SK-N-SH (cell line): ENCODE results near the gene KAT6B. TPM values are rescaled to one million over a fixed set of nuclear protein-coding genes. Genes with fewer than 3 reads are reported as not detected.
A peak's percentile ranks its signal among the peaks of the same experiment; 100 is the strongest.

Source experiments
- CTCF ChIA-PET: fragments of 300-600, 350-600 bp; formaldehyde crosslinking; extraction: SDS; loops from one replicate; lab custom pipeline; 2021; lab: Yijun Ruan, JAX
- POLR2A ChIA-PET: fragments of 350-600 bp; sonication (Branson Sonifier 250); formaldehyde crosslinking; extraction: SDS; loops from one replicate; lab custom pipeline; 2020; ENCODE audit warnings: antibody characterized with exemption, inconsistent platforms; lab: Yijun Ruan, JAX
- DNase-seq: peaks from one replicate; pipeline ENCODE4 v3.0.0; 2012
- H2AFZ ChIP-seq: fragments of 200-600 bp; sonication (generic); 2 replicates; pipeline ENCODE4 v1.8.1; 2016; ENCODE audit warnings: antibody characterized with exemption, mild to moderate bottlenecking, low read depth
- H3F3A ChIP-seq: fragments of 200-600 bp; sonication (generic); replicated peaks from 2 replicates; pipeline ENCODE3; 2016; ENCODE audit warnings: antibody characterized with exemption, mild to moderate bottlenecking; ENCODE audit not compliant: insufficient read depth
- H3K27ac ChIP-seq, 2 experiments: fragments of 200-500 bp in 1 of 2; fragments of 200-600 bp in 1 of 2; sonication (Bioruptor generic) in 1 of 2; sonication (generic), shearing (Covaris generic) in 1 of 2; 2 replicates each; pipeline versions ENCODE4 v1.5.1 to v1.6.1; 2014 to 2016; ENCODE audit warnings: low read depth in 2 of 2, inconsistent platforms in 1 of 2, low read length in 1 of 2, mild to moderate bottlenecking in 1 of 2, mixed read lengths in 1 of 2
- H3K27me3 ChIP-seq: fragments of 200-600 bp; sonication (generic), shearing (Covaris generic); 2 replicates; pipeline ENCODE4 v1.6.1; 2016; ENCODE audit warnings: mixed run types; ENCODE audit not compliant: insufficient read depth
- H3K36me3 ChIP-seq, 2 experiments: fragments of 200-500 bp in 1 of 2; fragments of 200-600 bp in 1 of 2; sonication (Bioruptor generic) in 1 of 2; sonication (generic) in 1 of 2; replicated peaks in 1 of 2; 2 replicates each; pipeline versions ENCODE3 to v1.5.1; 2014 to 2016; ENCODE audit warnings: low read length in 1 of 2, mild to moderate bottlenecking in 1 of 2; ENCODE audit not compliant: insufficient read depth in 2 of 2, control insufficient read depth in 1 of 2
- H3K4me1 ChIP-seq, 2 experiments: fragments of 200-500 bp in 1 of 2; fragments of 200-600 bp in 1 of 2; sonication (Bioruptor generic) in 1 of 2; sonication (generic), shearing (Covaris generic) in 1 of 2; 2 replicates each; pipeline versions ENCODE4 v1.5.1 to v1.6.1; 2014 to 2016; ENCODE audit warnings: low read depth in 1 of 2, low read length in 1 of 2, mixed run types in 1 of 2; ENCODE audit not compliant: insufficient read depth in 2 of 2, control insufficient read depth in 1 of 2
- H3K4me2 ChIP-seq: fragments of 200-600 bp; sonication (generic), shearing (Covaris generic); 2 replicates; pipeline ENCODE4 v1.6.1; 2017; ENCODE audit warnings: mixed run types
- H3K4me3 ChIP-seq, 2 experiments: fragments of 200-500 bp in 1 of 2; fragments of 200-600 bp in 1 of 2; sonication (Bioruptor generic) in 1 of 2; sonication (generic), shearing (Covaris generic) in 1 of 2; 2 replicates each; pipeline versions ENCODE4 v1.5.1 to v1.8.1; 2014 to 2016; ENCODE audit warnings: low read depth in 2 of 2, inconsistent platforms in 1 of 2, low read length in 1 of 2, mild to moderate bottlenecking in 1 of 2, mixed read lengths in 1 of 2, moderate library complexity in 1 of 2
- H3K79me2 ChIP-seq: fragments of 200-600 bp; sonication (generic); 2 replicates; pipeline ENCODE4 v1.8.1; 2017; ENCODE audit warnings: mild to moderate bottlenecking; ENCODE audit not compliant: insufficient read depth
- H3K9ac ChIP-seq: fragments of 200-600 bp; sonication (generic); 2 replicates; pipeline ENCODE4 v1.6.1; 2017; ENCODE audit warnings: mixed run types
- H3K9me2 ChIP-seq: fragments of 200-600 bp; sonication (generic); 2 replicates; pipeline ENCODE4 v1.6.1; 2017; ENCODE audit warnings: mixed run types
- H3K9me3 ChIP-seq: fragments of 200-600 bp; sonication (generic); 2 replicates; pipeline ENCODE4 v1.6.1; 2017; ENCODE audit warnings: mixed run types, mild to moderate bottlenecking, moderate library complexity
- H4K20me1 ChIP-seq: fragments of 200-600 bp; sonication (generic); 2 replicates; pipeline ENCODE4 v1.6.1; 2017; ENCODE audit warnings: mild to moderate bottlenecking, mixed run types; ENCODE audit not compliant: insufficient read depth
- EP300 ChIP-seq, 2 experiments: IDR thresholded peaks; 2 replicates each; pipeline versions ENCODE4 v1.4.0 to v1.6.1; 2012; ENCODE audit warnings: borderline replicate concordance in 1 of 2, low read depth in 1 of 2, low read length in 1 of 2
- FOSL2 ChIP-seq: IDR thresholded peaks from 2 replicates; pipeline ENCODE4 v1.4.0; 2012; ENCODE audit warnings: low read depth, mild to moderate bottlenecking, moderate library complexity, borderline replicate concordance
- FOXM1 ChIP-seq: IDR thresholded peaks from 2 replicates; pipeline ENCODE4 v1.4.0; 2012; ENCODE audit warnings: low read depth, mild to moderate bottlenecking
- GABPA ChIP-seq: IDR thresholded peaks from 2 replicates; pipeline ENCODE4 v1.4.0; 2012; ENCODE audit warnings: low read depth, mild to moderate bottlenecking
- GATA2 ChIP-seq: sonication (generic); formaldehyde crosslinking; IDR thresholded peaks from 2 replicates; pipeline ENCODE4 v1.5.0; 2020; ENCODE audit warnings: mild to moderate bottlenecking, missing genetic modification reagents
- JUND ChIP-seq: IDR thresholded peaks from 2 replicates; pipeline ENCODE4 v1.4.0; 2012
- TAF1 ChIP-seq: IDR thresholded peaks from 2 replicates; pipeline ENCODE4 v1.6.1; 2012; ENCODE audit warnings: low read depth, mild to moderate bottlenecking, low read length, moderate library complexity, borderline replicate concordance
- TEAD4 ChIP-seq: IDR thresholded peaks from 2 replicates; pipeline ENCODE4 v1.4.0; 2012; ENCODE audit warnings: mild to moderate bottlenecking, borderline replicate concordance; ENCODE audit not compliant: insufficient read depth
- WGBS: methylation state at CpG from one replicate; pipeline ENCODE4 v1.1.6; 2017; ENCODE audit warnings: low lambda C conversion rate; 5-methylcytosine and 5-hydroxymethylcytosine counted together
- polyA plus RNA-seq, 3 experiments: library from polyadenylated mRNA; depleted of rRNA; stranded (reverse); fragments of >200 nt; gene quantifications; 2 replicates each; pipeline ENCODE4 v1.2.3, GENCODE V29; 2012
- TF ChIP-seq, protein P1 (sequence below): IDR thresholded peaks from 2 replicates; pipeline ENCODE4 v1.4.0; 2012; ENCODE audit warnings: low read depth, borderline replicate concordance
- TF ChIP-seq, protein P2 (sequence below): IDR thresholded peaks from 2 replicates; pipeline ENCODE4 v1.6.1; 2012; ENCODE audit warnings: mild to moderate bottlenecking, low read depth, low read length, moderate library complexity
- TF ChIP-seq, protein P3 (sequence below): IDR thresholded peaks from 2 replicates; pipeline ENCODE4 v1.4.0; 2012; ENCODE audit warnings: low read depth, borderline replicate concordance
- TF ChIP-seq, protein P4 (sequence below): fragments of 150-350 bp; IDR thresholded peaks from 2 replicates; pipeline ENCODE4 v1.6.1; 2017; ENCODE audit warnings: antibody characterized with exemption, low read length, low read depth, borderline replicate concordance

The KAT6B gene
- polyA plus RNA-seq, 1 of the 3 experiments (the other 2 are of a cell fraction) = 4.3 TPM

DNA sequence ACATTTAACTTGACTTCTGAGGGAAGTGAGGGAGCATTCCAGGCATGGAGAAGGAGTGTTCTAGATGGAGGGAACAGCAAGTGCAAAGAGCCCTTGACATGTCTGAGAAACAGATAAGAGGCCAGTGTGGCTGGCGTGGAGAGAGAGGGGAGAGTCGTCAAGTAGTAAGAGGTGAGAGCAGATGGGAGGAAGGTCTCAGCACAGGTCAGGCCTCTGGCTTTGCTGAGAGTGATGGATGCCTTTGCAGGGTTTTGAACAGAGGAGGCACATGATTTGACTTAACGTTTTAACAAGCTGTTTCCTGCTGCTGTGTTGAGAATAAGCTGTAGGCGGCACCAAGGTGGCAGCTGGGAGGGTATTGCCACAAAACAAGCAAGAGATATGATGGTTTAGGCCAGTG, 97.2 kb downstream of the KAT6B start:
- peaks cover 0 to 16% of the 10 kb centered on the region in 2 experiments for H3K36me3 ChIP-seq
- H3K4me2 ChIP-seq = peak overlapping the region; percentile 52
- no peak for TF ChIP-seq TEAD4
- TF ChIP-seq, protein P1, sequence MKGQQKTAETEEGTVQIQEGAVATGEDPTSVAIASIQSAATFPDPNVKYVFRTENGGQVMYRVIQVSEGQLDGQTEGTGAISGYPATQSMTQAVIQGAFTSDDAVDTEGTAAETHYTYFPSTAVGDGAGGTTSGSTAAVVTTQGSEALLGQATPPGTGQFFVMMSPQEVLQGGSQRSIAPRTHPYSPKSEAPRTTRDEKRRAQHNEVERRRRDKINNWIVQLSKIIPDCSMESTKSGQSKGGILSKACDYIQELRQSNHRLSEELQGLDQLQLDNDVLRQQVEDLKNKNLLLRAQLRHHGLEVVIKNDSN = no peak
- TF ChIP-seq, protein P2, sequence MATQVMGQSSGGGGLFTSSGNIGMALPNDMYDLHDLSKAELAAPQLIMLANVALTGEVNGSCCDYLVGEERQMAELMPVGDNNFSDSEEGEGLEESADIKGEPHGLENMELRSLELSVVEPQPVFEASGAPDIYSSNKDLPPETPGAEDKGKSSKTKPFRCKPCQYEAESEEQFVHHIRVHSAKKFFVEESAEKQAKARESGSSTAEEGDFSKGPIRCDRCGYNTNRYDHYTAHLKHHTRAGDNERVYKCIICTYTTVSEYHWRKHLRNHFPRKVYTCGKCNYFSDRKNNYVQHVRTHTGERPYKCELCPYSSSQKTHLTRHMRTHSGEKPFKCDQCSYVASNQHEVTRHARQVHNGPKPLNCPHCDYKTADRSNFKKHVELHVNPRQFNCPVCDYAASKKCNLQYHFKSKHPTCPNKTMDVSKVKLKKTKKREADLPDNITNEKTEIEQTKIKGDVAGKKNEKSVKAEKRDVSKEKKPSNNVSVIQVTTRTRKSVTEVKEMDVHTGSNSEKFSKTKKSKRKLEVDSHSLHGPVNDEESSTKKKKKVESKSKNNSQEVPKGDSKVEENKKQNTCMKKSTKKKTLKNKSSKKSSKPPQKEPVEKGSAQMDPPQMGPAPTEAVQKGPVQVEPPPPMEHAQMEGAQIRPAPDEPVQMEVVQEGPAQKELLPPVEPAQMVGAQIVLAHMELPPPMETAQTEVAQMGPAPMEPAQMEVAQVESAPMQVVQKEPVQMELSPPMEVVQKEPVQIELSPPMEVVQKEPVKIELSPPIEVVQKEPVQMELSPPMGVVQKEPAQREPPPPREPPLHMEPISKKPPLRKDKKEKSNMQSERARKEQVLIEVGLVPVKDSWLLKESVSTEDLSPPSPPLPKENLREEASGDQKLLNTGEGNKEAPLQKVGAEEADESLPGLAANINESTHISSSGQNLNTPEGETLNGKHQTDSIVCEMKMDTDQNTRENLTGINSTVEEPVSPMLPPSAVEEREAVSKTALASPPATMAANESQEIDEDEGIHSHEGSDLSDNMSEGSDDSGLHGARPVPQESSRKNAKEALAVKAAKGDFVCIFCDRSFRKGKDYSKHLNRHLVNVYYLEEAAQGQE = no peak
- no peak for TF ChIP-seq GABPA
- TF ChIP-seq, protein P3, sequence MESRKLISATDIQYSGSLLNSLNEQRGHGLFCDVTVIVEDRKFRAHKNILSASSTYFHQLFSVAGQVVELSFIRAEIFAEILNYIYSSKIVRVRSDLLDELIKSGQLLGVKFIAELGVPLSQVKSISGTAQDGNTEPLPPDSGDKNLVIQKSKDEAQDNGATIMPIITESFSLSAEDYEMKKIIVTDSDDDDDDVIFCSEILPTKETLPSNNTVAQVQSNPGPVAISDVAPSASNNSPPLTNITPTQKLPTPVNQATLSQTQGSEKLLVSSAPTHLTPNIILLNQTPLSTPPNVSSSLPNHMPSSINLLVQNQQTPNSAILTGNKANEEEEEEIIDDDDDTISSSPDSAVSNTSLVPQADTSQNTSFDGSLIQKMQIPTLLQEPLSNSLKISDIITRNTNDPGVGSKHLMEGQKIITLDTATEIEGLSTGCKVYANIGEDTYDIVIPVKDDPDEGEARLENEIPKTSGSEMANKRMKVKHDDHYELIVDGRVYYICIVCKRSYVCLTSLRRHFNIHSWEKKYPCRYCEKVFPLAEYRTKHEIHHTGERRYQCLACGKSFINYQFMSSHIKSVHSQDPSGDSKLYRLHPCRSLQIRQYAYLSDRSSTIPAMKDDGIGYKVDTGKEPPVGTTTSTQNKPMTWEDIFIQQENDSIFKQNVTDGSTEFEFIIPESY = no peak
- no peak for TF ChIP-seq FOXM1
- TF ChIP-seq GATA2 (CRISPR knock-in tag) = no peak
- no peak for TF ChIP-seq TAF1
- no peak for TF ChIP-seq JUND
- TF ChIP-seq, protein P4, sequence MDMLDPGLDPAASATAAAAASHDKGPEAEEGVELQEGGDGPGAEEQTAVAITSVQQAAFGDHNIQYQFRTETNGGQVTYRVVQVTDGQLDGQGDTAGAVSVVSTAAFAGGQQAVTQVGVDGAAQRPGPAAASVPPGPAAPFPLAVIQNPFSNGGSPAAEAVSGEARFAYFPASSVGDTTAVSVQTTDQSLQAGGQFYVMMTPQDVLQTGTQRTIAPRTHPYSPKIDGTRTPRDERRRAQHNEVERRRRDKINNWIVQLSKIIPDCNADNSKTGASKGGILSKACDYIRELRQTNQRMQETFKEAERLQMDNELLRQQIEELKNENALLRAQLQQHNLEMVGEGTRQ = no peak
- TF ChIP-seq FOSL2 = no peak
- no peak for TF ChIP-seq EP300 (IDR thresholded peaks at IDR 0.05; ENCODE audit: borderline replicate concordance in 1 of 2, low read depth in 1 of 2, low read length in 1 of 2)
- TF ChIP-seq, all 33 proteins: peak for 0
- no peak for DNase-seq
- H3K27ac ChIP-seq = peak overlapping the region; percentile 75 to 83
- H3K4me3 ChIP-seq = no peak overlapping the region
- peaks cover 28 to 52% of the 10 kb centered on the region in 2 experiments for H3K4me1 ChIP-seq
- H2AFZ ChIP-seq = no peak overlapping the region
- CTCF ChIA-PET = no interaction called here
- no peaks in the 10 kb centered on the region for H3K27me3 ChIP-seq
- H3K9me2 ChIP-seq = no peaks in the 10 kb centered on the region
- POLR2A ChIA-PET = no interaction called here
- 81% methylated on average over 4 of the region's 4 CpGs for WGBS
- H4K20me1 ChIP-seq = peaks cover under 1% of the 10 kb centered on the region; the same call in 1 of the 2 replicates
- peaks cover 90% of the 10 kb centered on the region for H3K79me2 ChIP-seq
- H3K9ac ChIP-seq = peak overlapping the region; percentile 6; the same call in 1 of the 2 replicates
- no peaks in the 10 kb centered on the region; the same call in 1 of the 2 replicates for H3K9me3 ChIP-seq
- peaks cover 29% of the 10 kb centered on the region for H3F3A ChIP-seq
